Stimulated activated CD8-positive, alpha-beta memory T cell treated with anti-CD3 and anti-CD28 coated beads, Interleukin-15, amount 100 ng/mL, for 4 hours (primary cell): ENCODE results near the gene LMO4.

Experiments used
- DNase-seq, 2 donors: peaks; one replicate each; pipeline ENCODE4 v3.0.0-alpha.2; 2020; ENCODE audit warnings: low read depth in 2 of 2

The LMO4 gene

DNA sequence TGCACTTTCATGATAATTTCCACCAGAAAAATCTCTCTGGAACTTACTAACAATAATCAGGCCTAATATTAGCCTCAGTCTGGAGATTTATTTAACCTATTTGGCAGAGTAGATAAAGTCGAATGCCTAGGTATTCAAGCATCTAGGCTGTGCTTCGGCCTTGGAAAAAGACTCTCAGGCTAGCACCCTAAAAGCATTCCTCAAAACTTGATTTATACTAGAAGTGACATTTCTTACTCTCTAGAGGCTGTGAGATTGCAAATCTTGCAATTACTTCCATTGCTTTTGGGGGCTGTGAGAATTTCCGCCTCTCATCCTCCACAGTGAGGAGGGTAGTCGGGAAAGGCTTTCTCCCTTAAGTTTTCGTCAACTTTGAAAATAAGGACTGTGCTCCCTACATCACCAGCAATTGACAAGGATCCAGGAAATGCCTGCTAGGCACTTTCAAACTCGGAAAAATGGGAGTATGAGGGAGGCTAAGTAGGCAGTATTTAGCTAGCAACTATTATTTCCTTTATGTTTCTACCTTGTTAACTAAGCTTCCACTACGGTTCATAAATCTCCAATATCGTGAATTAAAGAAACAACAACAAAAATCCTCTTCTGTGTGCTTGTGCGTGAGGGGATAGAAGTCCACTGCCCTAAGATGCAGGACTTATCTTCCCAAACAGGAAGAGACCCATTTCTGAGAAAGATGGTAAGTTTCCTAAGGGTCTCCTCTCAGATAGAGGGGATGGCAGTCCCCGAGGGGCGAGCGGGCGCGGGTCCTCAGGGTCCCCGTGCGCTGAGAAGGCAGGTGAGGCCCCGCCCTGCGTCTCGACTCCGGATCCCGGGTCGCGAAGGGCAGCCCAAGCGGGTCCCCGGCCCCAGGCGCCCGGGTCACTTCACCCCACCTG lies 1.1 kb upstream of the LMO4 start:
- no peak for DNase-seq

DNA sequence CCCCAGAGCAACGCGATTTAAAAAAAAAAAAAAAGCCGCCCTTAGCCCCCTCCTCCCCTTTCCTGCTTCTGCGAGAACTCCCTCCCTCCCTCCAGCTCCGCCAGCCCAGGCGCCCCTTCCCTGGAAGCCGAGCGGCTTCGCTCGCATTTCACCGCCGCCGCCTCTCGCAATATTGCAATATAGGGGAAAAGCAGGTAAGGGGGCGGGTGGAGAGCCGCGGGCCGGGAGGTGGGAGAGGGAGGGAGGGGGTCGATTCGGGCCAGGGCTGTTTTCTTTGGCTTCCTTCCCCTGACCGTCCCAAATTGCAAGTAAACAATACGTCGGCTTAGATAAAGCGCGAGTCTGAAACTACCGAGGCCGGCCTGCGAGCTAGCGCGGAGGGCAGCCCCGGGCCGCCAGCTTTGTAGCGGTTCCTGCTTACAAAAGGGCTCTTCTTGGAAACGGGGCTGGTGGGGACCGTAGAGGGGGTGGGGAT lies 408 bp downstream of the LMO4 start:
- peak in 1 of 2 donors; percentile 24 for DNase-seq

DNA sequence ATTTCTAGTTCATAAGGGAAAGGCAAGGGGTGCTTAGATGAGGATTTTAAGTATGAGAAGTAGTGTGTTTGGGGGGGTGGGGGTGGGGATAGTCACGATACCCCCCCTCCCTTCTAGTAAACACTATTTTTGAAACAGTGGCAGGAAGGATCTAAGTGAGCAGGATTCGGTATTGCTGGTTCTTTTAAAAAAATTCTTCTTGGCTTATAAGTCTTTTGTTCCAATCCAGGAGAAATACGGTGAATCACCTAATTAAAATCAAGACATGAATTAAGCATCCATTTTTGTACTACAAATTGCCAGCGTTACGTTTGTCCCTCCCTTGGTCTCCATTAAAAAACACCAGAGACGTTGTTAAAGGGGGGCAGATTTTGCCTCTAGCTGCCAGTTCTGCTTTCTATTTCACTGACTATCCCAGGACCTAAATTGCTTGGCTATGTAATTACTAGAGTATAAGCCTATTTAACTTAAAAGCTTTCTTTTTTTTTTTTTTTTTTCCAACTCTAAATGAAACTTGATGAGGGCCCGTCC lies 911 bp downstream of the LMO4 start:
- DNase-seq = no peak

DNA sequence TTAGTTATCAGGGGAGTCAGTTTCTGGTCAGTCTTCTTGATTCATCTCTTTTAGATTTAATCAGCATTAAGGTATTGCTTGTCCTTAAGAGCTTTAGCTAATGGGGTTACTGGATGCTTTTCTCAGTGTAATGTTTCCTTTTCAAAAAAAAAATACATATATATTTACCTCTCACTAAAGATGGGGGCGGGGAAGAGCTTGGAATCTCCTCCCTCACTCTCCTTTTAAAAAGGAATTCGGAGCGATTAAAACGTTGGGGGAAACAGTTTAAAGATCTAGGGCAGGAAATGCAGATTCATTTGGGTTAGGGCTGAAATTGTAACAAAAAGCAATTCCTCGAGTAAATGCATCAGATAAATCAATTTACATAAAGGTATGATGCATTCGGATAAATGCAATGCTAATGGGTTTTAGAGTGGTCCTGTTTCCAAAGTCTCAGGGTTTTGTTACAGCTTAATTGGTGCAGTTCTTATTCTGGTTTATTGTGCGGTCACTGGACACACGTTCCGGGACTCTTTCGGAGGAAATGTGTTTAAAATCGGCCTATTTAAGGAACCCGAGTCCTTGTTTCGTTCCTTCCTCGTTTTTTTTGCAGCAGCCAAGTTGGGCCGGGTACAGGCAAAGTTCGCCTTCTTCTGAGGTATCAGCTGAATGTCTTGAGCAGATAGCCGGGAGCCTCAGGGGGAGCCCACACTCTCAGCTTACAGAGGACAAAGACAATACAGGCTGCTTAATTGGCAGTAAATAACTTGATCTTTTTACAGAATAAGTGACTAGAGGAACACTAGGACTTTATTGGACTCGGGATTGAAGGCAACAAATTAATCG lies 1.6 kb downstream of the LMO4 start:
- DNase-seq = no peak

DNA sequence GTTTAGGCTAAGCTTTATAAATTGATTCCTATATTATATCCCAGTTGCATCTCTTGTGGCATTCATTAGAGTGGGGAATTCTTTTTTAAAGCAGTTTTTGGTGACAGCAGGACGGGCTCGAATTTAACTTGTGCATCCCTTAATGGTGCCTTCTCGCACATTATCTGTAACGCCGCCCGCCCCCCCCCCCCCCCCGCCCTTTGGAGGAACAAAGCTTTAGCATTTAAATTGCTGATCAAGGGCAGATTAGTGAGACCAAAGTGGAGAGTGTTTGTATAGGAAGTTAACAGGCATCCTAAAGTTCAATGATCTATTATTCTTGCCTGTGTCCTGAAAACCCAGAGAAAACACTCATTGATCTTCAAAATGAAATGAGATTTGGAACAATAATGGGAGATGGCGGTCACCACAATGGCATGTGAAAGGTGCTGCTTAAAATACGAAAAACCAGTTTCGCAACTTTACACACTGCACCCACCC lies 2.2 kb downstream of the LMO4 start:
- no peak for DNase-seq

DNA sequence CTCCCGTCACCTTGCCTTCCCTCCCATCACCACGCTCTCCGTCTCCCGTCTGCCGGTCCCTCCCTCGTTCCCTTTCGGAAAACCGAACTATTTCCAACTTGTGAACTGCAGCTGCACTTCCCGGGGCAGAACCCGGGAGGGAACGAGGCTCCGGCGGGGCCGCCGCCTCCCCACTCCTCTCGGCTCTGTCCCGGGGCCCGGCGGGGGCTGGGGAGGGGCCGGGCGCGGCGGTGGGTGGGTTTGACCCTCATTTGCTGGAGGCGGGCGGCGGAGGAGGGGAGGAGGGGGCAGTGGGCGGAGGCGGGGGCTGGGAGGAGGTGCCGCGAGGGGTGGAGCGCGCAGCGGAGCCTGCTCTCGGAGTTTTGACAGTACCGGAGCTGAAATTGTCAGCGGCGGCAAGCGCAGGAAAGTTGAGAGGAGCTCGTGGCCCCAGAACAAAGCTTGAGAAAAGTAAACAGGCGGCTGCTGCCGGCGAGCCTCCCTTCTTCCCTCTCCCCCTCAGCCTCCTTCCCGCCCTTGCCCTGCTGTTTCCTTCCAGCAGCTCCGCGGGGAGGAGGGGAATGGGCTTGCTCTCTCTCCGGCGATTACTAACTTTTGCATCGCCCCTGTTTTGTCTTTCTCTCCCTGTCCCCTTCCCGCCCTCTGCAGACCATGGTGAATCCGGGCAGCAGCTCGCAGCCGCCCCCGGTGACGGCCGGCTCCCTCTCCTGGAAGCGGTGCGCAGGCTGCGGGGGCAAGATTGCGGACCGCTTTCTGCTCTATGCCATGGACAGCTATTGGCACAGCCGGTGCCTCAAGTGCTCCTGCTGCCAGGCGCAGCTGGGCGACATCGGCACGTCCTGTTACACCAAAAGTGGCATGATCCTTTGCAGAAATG lies 2.9 kb downstream of the LMO4 start:
- DNase-seq = peak; percentile 43 to 44

DNA sequence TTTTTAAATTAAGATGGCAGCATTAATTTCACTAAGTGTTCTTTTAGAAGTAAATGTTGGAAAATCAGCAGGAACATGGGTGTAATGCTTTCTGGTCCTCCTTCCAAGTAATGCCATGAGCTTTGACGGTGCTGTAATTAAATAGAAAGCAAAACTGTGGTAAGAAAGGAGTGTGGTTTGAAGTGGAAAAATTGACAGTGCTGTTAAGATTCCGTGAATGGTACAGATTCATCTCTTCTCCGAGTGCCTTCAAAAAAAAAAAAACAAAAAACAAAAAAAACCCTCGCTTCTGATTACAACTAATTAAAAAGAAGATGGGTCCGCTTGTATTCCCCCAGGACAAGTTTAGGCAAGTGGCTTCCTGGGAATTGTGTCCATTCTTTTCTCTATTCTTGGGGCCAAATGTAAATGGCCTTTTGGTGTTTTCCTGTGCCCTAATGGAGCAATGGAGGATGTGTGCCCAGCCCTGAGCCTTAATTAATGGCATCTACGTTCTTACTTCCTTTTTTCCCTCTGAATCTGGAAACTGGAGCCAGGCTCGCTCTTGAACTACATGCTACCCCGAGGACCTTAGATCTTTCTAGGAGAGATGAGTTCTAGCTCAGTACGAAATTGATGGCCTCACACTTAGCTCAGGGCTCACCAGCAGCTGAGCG lies 5.1 kb downstream of the LMO4 start:
- no peak for DNase-seq

DNA sequence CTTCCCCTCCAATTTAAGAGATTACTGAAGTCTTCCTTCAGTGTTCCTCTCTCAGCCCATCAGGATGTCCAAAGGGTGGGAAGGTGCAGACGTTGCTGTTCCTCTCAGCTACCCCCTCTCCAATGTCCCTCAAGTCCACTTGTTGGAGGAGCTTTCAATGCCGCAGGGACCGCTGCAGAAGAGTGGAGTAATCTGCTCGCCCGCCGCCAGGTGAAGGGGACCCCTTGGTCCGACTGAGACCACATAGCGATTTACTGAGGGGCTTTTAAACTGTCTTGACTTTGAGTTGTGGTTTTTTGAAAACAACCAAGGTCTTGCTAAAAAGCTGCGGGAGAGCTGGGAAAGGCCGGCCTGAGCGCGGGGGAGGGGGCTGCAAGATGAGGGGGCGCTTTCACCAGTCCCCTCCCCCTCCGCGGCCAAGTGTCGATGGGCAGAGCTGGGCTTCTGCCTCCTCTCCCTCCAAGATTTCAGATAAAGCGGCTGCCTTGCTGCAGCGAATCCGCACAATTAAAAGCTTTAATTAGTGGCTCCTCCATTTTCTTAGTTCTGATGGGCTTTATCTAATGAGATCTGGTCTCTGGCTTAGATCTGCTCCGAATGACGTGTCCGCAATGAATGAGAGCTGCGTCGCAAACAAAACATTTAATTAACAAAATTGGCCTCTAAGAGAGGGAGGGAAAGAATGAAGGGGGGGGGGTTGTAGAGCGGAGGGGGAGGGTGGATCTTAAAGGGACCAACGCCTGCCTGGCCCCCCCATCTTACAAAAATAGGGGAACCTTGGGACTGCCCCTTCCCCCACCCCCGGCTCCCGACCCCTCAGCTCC lies 5.9 kb downstream of the LMO4 start:
- DNase-seq = no peak

DNA sequence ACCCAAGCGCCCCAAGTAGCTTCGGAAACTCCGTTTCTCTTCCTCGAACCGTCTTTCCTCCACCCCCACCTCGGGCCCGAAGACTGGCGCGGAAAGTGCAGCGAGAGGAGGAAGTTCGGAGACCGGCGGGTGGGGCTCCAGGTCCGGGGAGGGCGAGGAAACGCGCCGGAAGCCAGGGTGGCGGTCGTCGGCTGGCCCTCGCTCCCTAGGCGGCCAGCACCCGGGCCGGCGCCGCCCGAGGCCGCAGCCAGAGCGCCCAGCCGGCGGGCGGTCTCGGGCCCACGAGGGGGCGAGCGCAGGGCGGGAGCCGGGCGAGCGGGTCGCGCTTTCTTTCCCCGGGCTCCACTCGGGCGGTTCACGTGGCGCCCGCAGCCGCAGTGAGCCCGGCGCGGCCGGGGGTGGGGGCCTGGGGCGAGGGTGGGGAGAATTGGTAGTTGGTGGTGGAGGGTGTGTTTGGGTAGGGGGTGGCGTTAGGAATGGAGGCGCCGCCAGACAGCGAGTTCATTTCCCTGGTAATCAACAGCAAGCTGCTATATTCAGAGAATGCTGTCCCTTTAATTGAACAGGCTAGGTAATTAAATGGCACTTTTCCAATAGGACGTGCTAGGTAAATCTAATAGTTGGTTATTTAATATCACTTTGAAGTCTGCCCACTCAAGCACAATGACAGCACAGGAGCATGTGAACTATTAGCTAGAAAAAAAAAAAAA lies 6.7 kb downstream of the LMO4 start:
- peak; percentile 51 to 61 for DNase-seq

DNA sequence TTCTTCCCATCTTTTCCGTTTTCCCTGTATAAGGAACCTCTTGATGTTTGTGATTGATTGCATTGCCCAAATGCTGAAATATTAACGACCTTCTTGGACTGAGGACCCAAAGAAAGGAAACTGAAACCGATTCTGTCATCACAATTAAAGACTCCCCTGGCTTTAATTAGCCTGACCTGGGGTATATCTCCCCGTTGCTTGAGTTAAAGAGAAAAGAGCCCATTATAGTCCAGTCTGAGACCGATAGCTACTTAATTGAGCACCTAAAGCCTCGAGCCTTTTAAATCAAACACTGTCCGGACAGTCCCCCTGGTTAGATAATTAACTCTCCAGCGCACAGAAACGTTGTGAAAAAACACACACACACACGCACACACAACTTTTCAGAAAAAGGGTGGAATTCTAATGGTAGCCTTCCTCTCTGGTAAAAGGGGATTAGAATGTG lies 8.0 kb downstream of the LMO4 start:
- DNase-seq = no peak

DNA sequence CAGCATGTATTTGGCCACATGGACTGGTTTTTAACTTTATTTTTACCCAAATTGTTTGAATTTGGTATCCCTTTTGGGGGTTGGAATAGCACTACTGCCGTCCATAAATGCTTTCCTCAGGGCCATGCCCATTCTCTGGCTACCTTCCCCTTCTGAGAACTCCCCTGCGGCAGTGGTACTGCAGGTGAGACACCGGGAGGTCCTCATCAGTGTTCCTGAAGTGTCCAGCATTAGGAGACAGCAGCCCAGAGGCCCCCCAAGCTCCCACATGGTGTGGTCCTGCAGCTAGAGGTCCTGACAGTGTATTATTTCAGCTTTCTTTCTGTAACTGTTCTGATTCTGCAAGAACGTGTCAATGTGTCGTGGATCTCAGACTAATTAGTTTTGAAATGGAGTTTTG lies 8.9 kb downstream of the LMO4 start:
- no peak for DNase-seq

DNA sequence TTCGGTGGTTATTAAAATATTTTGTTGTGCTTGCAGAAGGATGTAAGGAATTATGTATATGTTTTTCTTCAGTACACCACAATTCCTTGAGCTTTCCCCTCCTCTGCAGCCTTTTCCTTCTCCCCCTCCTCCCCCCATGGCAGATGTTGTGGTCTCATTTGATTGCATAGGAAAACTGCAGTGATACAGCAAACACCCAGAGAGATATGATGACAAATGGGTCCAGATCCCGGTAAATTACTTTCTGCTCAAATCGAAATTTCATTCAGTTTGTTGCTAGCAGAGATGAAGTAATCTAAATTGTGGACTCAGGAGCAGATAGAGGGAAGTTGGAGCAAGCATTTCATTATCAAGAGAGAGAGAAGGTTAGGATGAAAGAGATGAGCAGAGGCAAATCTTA lies 9.9 kb downstream of the LMO4 start:
- DNase-seq = no peak

DNA sequence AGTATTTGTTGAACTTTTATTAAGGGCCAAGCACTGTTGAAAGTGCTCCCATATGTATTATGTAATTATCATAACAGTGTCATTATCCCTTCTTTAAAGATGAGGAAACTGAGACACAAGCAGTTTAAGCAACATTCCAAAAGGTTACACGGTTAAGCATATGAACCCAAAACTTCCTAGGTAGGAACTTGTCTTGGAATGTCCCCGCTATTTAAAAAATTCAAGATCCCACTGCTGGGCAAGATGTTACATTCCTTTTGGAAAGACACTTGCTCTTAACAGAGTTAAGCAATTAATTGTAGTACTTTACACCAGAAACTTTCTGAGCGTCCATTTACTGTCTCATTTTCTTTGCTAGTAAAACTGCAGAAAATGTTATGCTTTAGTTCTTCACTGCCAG lies 15.6 kb downstream of the LMO4 start:
- no peak for DNase-seq

DNA sequence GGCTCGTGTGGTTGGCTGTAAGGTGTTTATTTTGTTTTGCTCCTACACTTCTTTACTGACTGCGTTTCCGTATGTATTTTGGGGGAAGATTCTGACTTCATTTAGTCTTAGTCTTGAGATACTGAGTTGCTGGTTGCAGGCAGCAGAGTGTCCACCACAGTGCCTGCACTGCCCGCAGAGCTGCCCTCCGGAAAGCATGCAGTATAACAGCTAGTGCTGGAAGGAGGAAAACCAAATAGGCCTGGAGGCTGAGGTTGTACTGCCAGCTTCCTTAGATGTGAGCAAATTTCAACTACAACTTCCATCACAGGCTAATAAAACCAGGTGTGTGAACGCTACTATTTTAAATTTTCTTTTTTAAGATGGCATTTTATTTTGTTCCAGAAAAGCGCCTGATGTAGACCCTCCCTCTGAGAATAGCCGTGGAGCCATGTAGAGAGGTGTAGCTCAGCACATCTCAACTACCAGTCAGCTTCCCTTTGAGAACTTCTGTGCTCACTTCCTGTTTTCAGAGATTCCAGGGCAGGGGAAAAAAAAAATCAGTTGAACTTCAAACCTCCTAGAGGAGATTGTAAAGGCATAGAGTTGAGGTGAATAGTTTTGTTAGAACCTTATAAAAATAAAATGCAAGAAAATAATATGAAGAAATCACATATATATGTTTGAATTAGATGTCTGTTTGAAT lies 17.6 kb downstream of the LMO4 start:
- DNase-seq = no peak

DNA sequence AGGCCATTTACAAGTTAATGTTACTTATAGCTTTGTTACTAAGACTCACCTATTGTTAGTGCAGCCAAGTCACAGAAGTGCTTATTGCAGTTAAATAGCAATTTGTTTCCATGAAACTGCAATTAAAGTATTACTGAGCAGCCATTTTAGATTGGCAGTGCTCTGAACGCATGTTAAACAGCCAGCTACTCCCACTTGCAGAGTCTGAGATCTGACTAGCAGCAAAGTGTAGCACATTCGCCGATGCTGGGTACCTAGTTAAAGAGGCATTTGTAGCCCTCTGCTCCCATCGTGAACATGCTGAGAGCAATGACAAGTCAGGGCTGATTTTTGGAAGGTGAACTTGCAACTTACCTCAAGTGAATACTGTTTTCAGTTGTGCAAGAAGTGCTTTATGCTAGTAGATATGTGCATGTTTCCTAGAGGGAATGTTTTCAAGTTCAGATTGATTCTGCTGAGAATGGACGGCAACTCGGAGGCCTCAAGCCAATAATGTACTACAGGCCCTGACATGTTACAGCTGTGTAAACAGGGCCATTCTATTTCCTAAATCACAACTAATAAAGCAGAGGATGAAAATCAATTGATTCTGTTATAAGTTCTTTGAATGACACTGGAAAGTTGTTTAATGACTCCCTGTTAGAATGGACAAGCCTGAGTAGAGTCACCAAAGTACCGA lies 19.8 kb downstream of the LMO4 start:
- no peak for DNase-seq

DNA sequence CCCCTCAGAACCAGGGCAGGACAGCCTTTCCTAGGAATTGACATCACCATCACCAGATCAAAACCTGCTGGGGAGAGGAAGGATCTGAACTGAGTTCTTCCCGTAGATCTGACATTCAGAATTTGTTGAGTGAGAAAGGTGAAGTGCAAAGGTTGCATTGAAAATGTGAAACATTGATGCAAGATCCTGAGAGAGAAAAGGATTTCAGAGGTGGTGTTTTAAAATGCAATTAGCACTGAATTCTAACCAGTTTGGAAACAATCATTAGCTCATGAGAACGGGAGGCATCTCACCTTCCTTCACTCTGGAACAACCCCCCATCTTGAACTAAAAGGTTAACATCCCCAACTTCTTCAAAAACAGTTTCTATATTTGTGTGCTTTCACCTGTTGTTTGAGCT lies 20.4 kb downstream of the LMO4 start:
- DNase-seq = no peak

DNA sequence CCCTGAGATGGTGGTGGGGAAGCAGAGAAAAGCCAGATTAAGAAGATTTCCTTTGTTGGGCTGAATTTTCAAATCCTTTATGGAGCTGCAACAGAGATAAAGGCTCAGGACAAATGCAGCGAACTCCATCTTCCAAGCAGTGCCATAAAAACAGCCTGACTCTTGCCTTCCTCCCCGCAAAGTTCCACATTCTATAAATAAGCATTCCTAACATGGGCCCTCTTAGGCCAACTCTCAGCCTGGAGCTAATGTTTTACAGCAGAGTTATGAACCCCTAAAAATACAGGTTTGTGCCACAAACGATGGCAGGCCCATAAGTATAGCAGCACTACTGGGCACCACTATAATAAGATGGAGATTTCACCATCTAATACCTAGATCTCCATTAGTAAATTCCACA lies 27.2 kb downstream of the LMO4 start:
- no peak for DNase-seq

DNA sequence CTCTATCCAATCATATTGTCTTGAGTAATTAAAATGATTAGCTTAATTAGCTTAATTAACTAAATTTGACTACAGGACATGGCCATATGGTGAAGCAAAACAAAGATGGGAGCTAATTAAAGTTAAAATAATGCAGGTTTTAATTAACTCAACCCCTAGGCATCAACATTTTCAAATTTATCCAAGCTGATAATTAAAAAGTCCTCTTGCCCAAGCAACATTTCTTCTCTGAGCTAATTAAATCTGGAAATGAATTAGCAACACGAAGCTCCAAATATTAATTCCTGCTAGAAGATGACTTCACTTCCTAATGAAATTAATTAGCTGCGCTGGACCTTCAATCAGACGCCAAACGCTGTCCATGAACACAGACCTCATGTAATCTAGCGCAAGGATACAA lies 27.9 kb downstream of the LMO4 start:
- DNase-seq = no peak
